IMR-90 (cell line): Measurements from ENCODE around the gene ELF2. TPM values are rescaled to one million over a fixed set of nuclear protein-coding genes. Genes with fewer than 3 reads are reported as not detected.

Experiments
- ATAC-seq: fragments of 200-7000 bp; cut with Tn5 transposase; 2 replicates; pipeline ENCODE4 v1.9.1; 2020; ENCODE audit warnings: low read depth, mild to moderate bottlenecking, moderate library complexity
- BruUV-seq: library from RNA; stranded (reverse); fragments of 400-500 nt; replicated peaks from 2 replicates; lab custom pipeline; 2021; lab: Mats Ljungman, UMichigan
- CTCF ChIA-PET: fragments of 300-600 bp; formaldehyde crosslinking; extraction: SDS; loops from one replicate; lab custom pipeline; 2021; ENCODE audit warnings: antibody characterized with exemption; lab: Yijun Ruan, JAX
- POLR2A ChIA-PET: fragments of 300-600 bp; sonication (Branson Sonifier 250); formaldehyde crosslinking; loops from one replicate; lab custom pipeline; 2022; ENCODE audit warnings: antibody characterized with exemption; ENCODE audit not compliant: unreplicated experiment; lab: Charles Lee
- DNase-seq: peaks from one replicate; pipeline ENCODE4 v3.0.0; 2013
- H2AFZ ChIP-seq: replicated peaks from 2 replicates; pipeline ENCODE3; 2013; ENCODE audit warnings: low read length, mild to moderate bottlenecking; ENCODE audit not compliant: poor library complexity
- H2AK5ac ChIP-seq: 2 replicates; pipeline ENCODE4 v1.6.1; 2013; ENCODE audit warnings: low read depth, low read length, inconsistent platforms
- H2AK9ac ChIP-seq: replicated peaks from 2 replicates; pipeline ENCODE3; 2013; ENCODE audit warnings: mild to moderate bottlenecking, low read depth, low read length, moderate library complexity; ENCODE audit not compliant: poor library complexity
- H2BK120ac ChIP-seq: 2 replicates; pipeline ENCODE4 v1.6.1; 2013; ENCODE audit warnings: low read depth, low read length, inconsistent platforms
- H2BK15ac ChIP-seq: 3 replicates; pipeline ENCODE4 v1.6.1; 2013; ENCODE audit warnings: low read depth, low read length, inconsistent platforms
- H2BK20ac ChIP-seq: 2 replicates; pipeline ENCODE4 v1.6.1; 2013; ENCODE audit warnings: low read depth, mild to moderate bottlenecking, inconsistent platforms, low read length, moderate library complexity
- H2BK5ac ChIP-seq: 2 replicates; pipeline ENCODE4 v1.6.1; 2013; ENCODE audit warnings: mild to moderate bottlenecking, low read depth, low read length, inconsistent platforms; ENCODE audit not compliant: poor library complexity, severe bottlenecking
- H3K14ac ChIP-seq: replicated peaks from 2 replicates; pipeline ENCODE4 v1.6.1; 2013; ENCODE audit warnings: low read depth, low read length, inconsistent platforms
- H3K18ac ChIP-seq: 2 replicates; pipeline ENCODE4 v1.6.1; 2013; ENCODE audit warnings: low read depth, low read length, control low read depth
- H3K23ac ChIP-seq: 2 replicates; pipeline ENCODE4 v1.6.1; 2013; ENCODE audit warnings: low read depth, low read length, inconsistent platforms
- H3K27ac ChIP-seq: 2 replicates; pipeline ENCODE4 v1.5.1; 2013; ENCODE audit warnings: mild to moderate bottlenecking, control low read depth, low read length; ENCODE audit not compliant: insufficient read depth
- H3K27me3 ChIP-seq: 2 replicates; pipeline ENCODE4 v1.6.1; 2013; ENCODE audit warnings: low read length; ENCODE audit not compliant: control insufficient read depth, insufficient read depth
- H3K36me3 ChIP-seq: 2 replicates; pipeline ENCODE4 v1.6.1; 2013; ENCODE audit warnings: low read length, mixed read lengths; ENCODE audit not compliant: control insufficient read depth, insufficient read depth
- H3K4ac ChIP-seq: 2 replicates; pipeline ENCODE4 v1.6.1; 2013; ENCODE audit warnings: low read depth, low read length, inconsistent platforms
- H3K4me1 ChIP-seq: 2 replicates; pipeline ENCODE4 v1.6.1; 2013; ENCODE audit warnings: low read length, mixed read lengths; ENCODE audit not compliant: control insufficient read depth, insufficient read depth
- H3K4me2 ChIP-seq: 2 replicates; pipeline ENCODE4 v1.6.1; 2013; ENCODE audit warnings: low read depth, mild to moderate bottlenecking, control low read depth, low read length, moderate library complexity
- H3K4me3 ChIP-seq: 2 replicates; pipeline ENCODE4 v1.5.1; 2013; ENCODE audit warnings: low read depth, mild to moderate bottlenecking, control low read depth, low read length, moderate library complexity; ENCODE audit not compliant: insufficient read depth
- H3K56ac ChIP-seq: 2 replicates; pipeline ENCODE4 v1.6.1; 2013; ENCODE audit warnings: low read length, inconsistent platforms; ENCODE audit not compliant: insufficient read depth; ENCODE audit errors: extremely low read depth
- H3K79me1 ChIP-seq, 2 experiments: 2 replicates each; pipeline ENCODE4 v1.6.1; 2013; ENCODE audit warnings: low read length in 2 of 2, inconsistent platforms in 1 of 2, low read depth in 1 of 2
- H3K9ac ChIP-seq: 2 replicates; pipeline ENCODE4 v1.6.1; 2013; ENCODE audit warnings: low read depth, low read length, control low read depth
- H3K9me1 ChIP-seq: 2 replicates; pipeline ENCODE4 v1.6.1; 2013; ENCODE audit warnings: low read length, inconsistent platforms; ENCODE audit not compliant: insufficient read depth
- H3K9me3 ChIP-seq: 2 replicates; pipeline ENCODE4 v1.6.1; 2013; ENCODE audit warnings: low read length; ENCODE audit not compliant: control insufficient read depth, insufficient read depth
- H4K20me1 ChIP-seq: 2 replicates; pipeline ENCODE4 v1.6.1; 2013; ENCODE audit warnings: low read length, inconsistent platforms; ENCODE audit not compliant: insufficient read depth
- H4K5ac ChIP-seq: 2 replicates; pipeline ENCODE4 v1.6.1; 2013; ENCODE audit warnings: mild to moderate bottlenecking, low read depth, low read length, control low read depth
- H4K8ac ChIP-seq, 2 experiments: 2 replicates each; pipeline ENCODE4 v1.6.1; 2013; ENCODE audit warnings: low read depth in 2 of 2, low read length in 2 of 2, control low read depth in 1 of 2, inconsistent platforms in 1 of 2
- H4K91ac ChIP-seq: 2 replicates; pipeline ENCODE4 v1.6.1; 2013; ENCODE audit warnings: low read depth, low read length, inconsistent platforms; ENCODE audit not compliant: insufficient read depth
- BHLHE40 ChIP-seq: fragments of 150-350 bp; IDR thresholded peaks from 2 replicates; pipeline ENCODE4 v1.6.1; 2016; ENCODE audit warnings: mild to moderate bottlenecking, low read depth, low read length
- CHD1 ChIP-seq: IDR thresholded peaks from 2 replicates; pipeline ENCODE4 v1.6.1; 2012; ENCODE audit warnings: low read depth, low read length, improper control_type of control experiment
- CTCF ChIP-seq: conservative IDR thresholded peaks from 2 replicates; pipeline ENCODE4 v1.5.1; 2012; ENCODE audit warnings: mild to moderate bottlenecking, low read depth, low read length, improper control_type of control experiment
- ELK1 ChIP-seq: fragments of 150-350 bp; IDR thresholded peaks from 2 replicates; pipeline ENCODE4 v1.6.1; 2016; ENCODE audit warnings: low read depth, mild to moderate bottlenecking, low read length, moderate library complexity, borderline replicate concordance
- FOS ChIP-seq: fragments of 150-350 bp; IDR thresholded peaks from 2 replicates; pipeline ENCODE4 v1.6.1; 2016; ENCODE audit warnings: low read depth, low read length
- MAFK ChIP-seq: IDR thresholded peaks from 2 replicates; pipeline ENCODE4 v1.6.1; 2012; ENCODE audit warnings: low read depth, low read length, improper control_type of control experiment
- MAZ ChIP-seq: IDR thresholded peaks from 2 replicates; pipeline ENCODE4 v1.6.1; 2012; ENCODE audit warnings: low read depth, mild to moderate bottlenecking, low read length, improper control_type of control experiment, moderate library complexity, borderline replicate concordance
- MXI1 ChIP-seq: IDR thresholded peaks from 2 replicates; pipeline ENCODE4 v1.6.1; 2012; ENCODE audit warnings: low read depth, mild to moderate bottlenecking, low read length, moderate library complexity, borderline replicate concordance
- NFE2L2 ChIP-seq: fragments of 150-350 bp; IDR thresholded peaks from 2 replicates; pipeline ENCODE4 v1.6.1; 2016; ENCODE audit warnings: low read depth, mild to moderate bottlenecking, low read length
- POLR2A ChIP-seq: IDR thresholded peaks from 2 replicates; pipeline ENCODE4 v1.6.1; 2012; ENCODE audit warnings: mild to moderate bottlenecking, low read depth, low read length
- RAD21 ChIP-seq: IDR thresholded peaks from 2 replicates; pipeline ENCODE4 v1.6.1; 2012; ENCODE audit warnings: low read length, improper control_type of control experiment
- RCOR1 ChIP-seq: IDR thresholded peaks from 2 replicates; pipeline ENCODE4 v1.6.1; 2012; ENCODE audit warnings: mild to moderate bottlenecking, low read length, improper control_type of control experiment; ENCODE audit not compliant: insufficient replicate concordance
- RFX5 ChIP-seq: IDR thresholded peaks from 2 replicates; pipeline ENCODE4 v1.8.0; 2012; ENCODE audit warnings: low read depth, mild to moderate bottlenecking, low read length, moderate library complexity
- SMC3 ChIP-seq: fragments of 150-350 bp; IDR thresholded peaks from 2 replicates; pipeline ENCODE4 v1.6.1; 2016; ENCODE audit warnings: low read depth, mild to moderate bottlenecking, antibody characterized with exemption, low read length, moderate library complexity
- USF2 ChIP-seq: fragments of 150-350 bp; IDR thresholded peaks from 2 replicates; pipeline ENCODE4 v1.6.1; 2017; ENCODE audit warnings: mild to moderate bottlenecking, antibody characterized with exemption, low read length, low read depth
- WGBS, 2 experiments: methylation state at CpG; one replicate each; pipeline versions ENCODE4 v1.1.5 to v1.1.7; 2013; ENCODE audit warnings: missing lambda C conversion rate in 2 of 2; ENCODE audit not compliant: insufficient read length in 1 of 2; ENCODE audit errors: extremely low coverage in 2 of 2; 5-methylcytosine and 5-hydroxymethylcytosine counted together
- dilution Hi-C: fragments of 300-500 bp; cut with HindIII; formaldehyde crosslinking; loops from one replicate; pipeline ENCODE4 v1.14.3; 2018; ENCODE audit warnings: low sequenced_read_pairs; ENCODE audit not compliant: unreplicated experiment
- in situ Hi-C: fragments of 300-500 bp; cut with MboI; formaldehyde crosslinking; loops from 3 replicates; pipeline ENCODE4 v1.14.3; 2019; ENCODE audit warnings: low sequenced_read_pairs, inconsistent platforms, mixed read lengths
- intact Hi-C: fragments of 100-400 bp; cut with micrococcal nuclease; formaldehyde crosslinking; loops from 2 replicates; pipeline ENCODE4 v1.10.0; 2022
- polyA plus RNA-seq, 3 experiments: library from polyadenylated mRNA; depleted of rRNA; stranded (reverse); fragments of >200 nt; gene quantifications; 2 replicates each; pipeline ENCODE4 v1.2.3, GENCODE V29; 2012; ENCODE audit warnings: low replicate concordance in 1 of 3
- total RNA-seq: library from RNA; depleted of rRNA; stranded (reverse); fragments of >200 nt; gene quantifications from 2 replicates; pipeline ENCODE4 v1.2.3, GENCODE V29; 2012

Gene ELF2
- total and polyA plus RNA-seq, 2 of the 4 experiments (the other 2 are of a cell fraction): 14.5 to 42.3 TPM

- TF ChIP-seq MAFK: no peak
- TF ChIP-seq NFE2L2: no peak
- TF ChIP-seq ELK1: no peak
- no peak for TF ChIP-seq CHD1
- TF ChIP-seq MAZ: no peak
- no peak for TF ChIP-seq MXI1
- TF ChIP-seq BHLHE40: no peak
- no peak for TF ChIP-seq RCOR1
- no peak for TF ChIP-seq CTCF
- TF ChIP-seq RAD21: no peak
- no peak for TF ChIP-seq POLR2A
- TF ChIP-seq FOS: no peak
- no peak for TF ChIP-seq RFX5
- no peak for TF ChIP-seq USF2
- TF ChIP-seq SMC3: no peak
- dilution Hi-C loops: no loop called here
- POLR2A ChIA-PET: no interaction called here
Observed at GRCh38 chr4:139020384-139020783, 156.6 kb downstream of the ELF2 start.

More at GRCh38 chr4:139020384-139020783, 156.6 kb downstream of the ELF2 start:
- BruUV-seq: no TSS peak
- Histone ChIP-seq H3K4me1 (peaks cover 19% of the 10 kb centered on the region), H3K27me3 (no peaks in the 10 kb centered on the region), H3K4me2 (no peak overlapping the region), H4K8ac (no peak overlapping the region), H4K20me1 (peaks cover 62% of the 10 kb centered on the region), H3K4me3 (no peak overlapping the region), H3K27ac (no peak overlapping the region), H3K23ac (no peak overlapping the region), H3K14ac (no peak overlapping the region), H3K9me1 (peaks cover 3% of the 10 kb centered on the region; the same call in 1 of the 2 replicates), H4K5ac (no peak overlapping the region), H3K36me3 (peaks cover 2% of the 10 kb centered on the region; the same call in 1 of the 2 replicates), H2AK5ac (no peak overlapping the region), H4K91ac (no peak overlapping the region), H2BK5ac (no peak overlapping the region), H3K9me3 (no peaks in the 10 kb centered on the region), H3K9ac (no peak overlapping the region), H3K4ac (no peak overlapping the region), H3K79me1 (peaks cover 10 to 61% of the 10 kb centered on the region in 2 experiments; a peak in 3 of 4 replicates), H2BK15ac (no peak overlapping the region), H2AFZ (no peak overlapping the region), H3K18ac (no peak overlapping the region), H2AK9ac (no peak overlapping the region), H3K56ac (no peak overlapping the region), H2BK120ac (no peak overlapping the region), H2BK20ac (no peak overlapping the region)
- DNase-seq: no peak
- WGBS, 2 experiments: 71% methylated on average over 1 of the region's 4 CpGs; no CpG with 5 or more reads in 1 of the 2 experiments
- in situ Hi-C loops: no loop called here
- intact Hi-C loops: no loop called here
- ATAC-seq: no peak
- CTCF ChIA-PET: interaction anchor here (3.2 kb wide), 1 partner anchor 10 kb away, joined by 17 read pairs; no protein-coding TSS in a partner anchor
